Uterine smooth muscle cell (primary cell): ENCODE data around the gene TBC1D23. TPM values are rescaled to one million over a fixed set of nuclear protein-coding genes. Genes with fewer than 3 reads are reported as not detected.

Experiments
- total RNA-seq: library from RNA; depleted of rRNA; stranded (reverse); fragments of >200 nt; gene quantifications from 2 replicates; pipeline ENCODE4 v1.2.3, GENCODE V29; 2014

TBC1D23 gene
- total RNA-seq, result 139 and 163 TPM in 2 replicates

GRCh38 chr3:100260685-100261484, at the start of gene TBC1D23:
TSS of gene TBC1D23 (plus strand) at chr3:100260992. CDS start at chr3:100261019, 27 bp downstream.

GRCh38 chr3:100334488-100335351, 73.9 kb downstream of the TBC1D23 start, which contains the start of gene NIT2:
TSS of gene NIT2 (plus strand) at chr3:100334757. CDS start at chr3:100334792, 35 bp downstream.

Other genes with a start within 250 kb of the TBC1D23 start
- 15.8 and 24.0 TPM in 2 replicates for gene FILIP1L, start 146.5 kb upstream of the TBC1D23 start, total RNA-seq
- 14.1 and 23.2 TPM in 2 replicates for gene NIT2, start 73.8 kb downstream of the TBC1D23 start, total RNA-seq
- gene TOMM70, start 140.1 kb downstream of the TBC1D23 start, total RNA-seq, result 67.1 and 71.4 TPM in 2 replicates
- 3.0 and 5.8 TPM in 2 replicates for gene LNP1, start 140.5 kb downstream of the TBC1D23 start, total RNA-seq
- 18.7 and 39.0 TPM in 2 replicates for gene TMEM45A, start 231.6 kb downstream of the TBC1D23 start, total RNA-seq